DND-41 (cell line): Measurements from ENCODE around the gene MDK.

Experiments used
- CTCF ChIP-seq: IDR thresholded peaks from 2 replicates; pipeline ENCODE4 v1.5.1; 2012; ENCODE audit warnings: borderline replicate concordance, low read length, moderate library complexity, mild to moderate bottlenecking; ENCODE audit not compliant: poor library complexity, severe bottlenecking; ENCODE audit errors: extremely low read depth
- EZH2 ChIP-seq: IDR thresholded peaks from 3 replicates; pipeline ENCODE4 v1.6.1; 2012; ENCODE audit warnings: borderline replicate concordance, low read depth, mild to moderate bottlenecking, moderate library complexity, low read length, inconsistent platforms; ENCODE audit not compliant: severe bottlenecking

GRCh38 chr11:46408407-46408986 is 27.0 kb downstream of the MDK start:
- TF ChIP-seq CTCF (no peak), EZH2 (no peak)
